Esophagus mucosa (tissue), 1 donor: ENCODE results near the gene GTF3C1. TPM values are rescaled to one million over a fixed set of nuclear protein-coding genes. Genes with fewer than 3 reads are reported as not detected.
"Not testable (repeated sequence)": the region's sequence is repeated elsewhere in the genome, so short reads cannot be mapped to it uniquely, and the experiment has no call there.

ENCODE experiments used
- ATAC-seq: fragments of 200-7000 bp; cut with Tn5 transposase; one replicate; pipeline ENCODE4 v1.9.1; 2020
- total RNA-seq: library from RNA; stranded (reverse); gene quantifications from one replicate; pipeline ENCODE4 v1.2.4, GENCODE V29; 2023
- donor health status: DM: yes; HTN: yes; CAD: no.

GTF3C1 gene
- total RNA-seq: 103 TPM

- peak; percentile 99 for ATAC-seq
These were observed at the start of gene GTF3C1, which contains the start of gene KATNIP for GRCh38 chr16:27549746-27550581. Gene GTF3C1 (minus strand): TSS chr16:27549913. CDS start chr16:27549890, 23 bp downstream. Gene KATNIP (plus strand): TSS chr16:27550144. CDS start chr16:27550171, 27 bp downstream.

- no peak for ATAC-seq
These were observed 49.3 kb upstream of the GTF3C1 start for GRCh38 chr16:27598931-27599565.

- ATAC-seq: no peak
These were observed 48.5 kb upstream of the GTF3C1 start for GRCh38 chr16:27598220-27598619.

DNA sequence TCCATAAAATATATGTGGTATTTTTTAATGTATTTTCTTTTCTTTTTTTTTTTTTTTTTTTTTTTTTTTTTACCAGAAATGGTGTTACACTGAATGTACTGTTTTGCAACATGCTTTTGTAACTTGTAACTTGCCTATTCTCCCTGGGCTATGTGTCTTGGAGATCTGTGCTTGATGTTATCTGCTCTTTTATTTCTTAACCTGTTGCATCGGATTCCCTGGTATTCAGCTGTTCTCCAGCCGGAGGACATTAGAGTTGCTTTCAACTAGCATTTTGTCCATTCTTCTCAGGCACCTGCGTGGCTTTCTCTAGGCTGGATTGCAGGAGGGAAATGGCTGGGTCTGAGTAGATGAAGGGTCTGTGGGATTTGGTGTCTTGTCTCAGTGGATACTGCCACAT, 47.6 kb upstream of the GTF3C1 start:
- no peak for ATAC-seq

- no peak for ATAC-seq
These were observed 46.7 kb upstream of the GTF3C1 start for GRCh38 chr16:27596411-27596810.

GRCh38 chr16:27595993-27596392, 46.3 kb upstream of the GTF3C1 start:
- no peak for ATAC-seq

DNA sequence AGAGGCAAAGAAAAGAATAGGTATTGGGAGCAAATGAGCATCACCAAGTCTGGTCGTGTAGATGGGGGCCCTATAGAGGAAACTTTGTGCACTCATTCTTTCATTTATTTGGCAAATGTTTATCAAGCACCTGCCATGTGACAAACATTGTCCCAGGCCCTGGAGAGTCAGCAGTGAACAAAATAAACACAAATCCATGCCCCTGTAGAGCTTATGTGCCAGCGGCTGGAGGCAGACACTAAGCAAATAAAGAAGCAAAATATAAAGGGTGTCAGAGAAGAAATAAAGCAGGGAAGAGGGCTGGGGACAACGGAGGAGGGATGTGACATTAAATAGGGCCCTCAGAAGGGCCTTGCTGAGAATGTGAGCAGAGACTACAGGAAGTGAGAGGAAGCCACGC, 45.8 kb upstream of the GTF3C1 start:
- ATAC-seq: no peak

- ATAC-seq: no peak
These were observed 42.1 kb upstream of the GTF3C1 start for GRCh38 chr16:27591837-27592236.

DNA sequence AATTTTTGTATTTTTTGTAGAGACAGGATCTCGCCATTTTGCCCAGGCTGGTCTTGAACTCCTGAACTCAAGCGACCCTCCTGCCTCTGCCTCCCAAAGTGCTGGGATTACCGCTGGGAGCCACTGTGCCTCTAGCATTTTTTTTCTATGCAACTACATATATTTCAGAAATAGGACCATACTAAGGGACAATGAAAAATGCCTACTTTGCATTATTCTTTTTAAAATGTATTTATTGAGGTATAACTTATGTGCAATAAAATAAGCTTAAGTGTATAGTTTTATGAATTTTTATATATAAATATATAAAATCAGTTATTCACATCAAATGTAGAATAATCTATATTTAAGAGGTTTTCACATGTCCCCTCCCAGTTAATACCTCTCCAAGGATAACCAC, 38.3 kb upstream of the GTF3C1 start:
- no peak for ATAC-seq

DNA sequence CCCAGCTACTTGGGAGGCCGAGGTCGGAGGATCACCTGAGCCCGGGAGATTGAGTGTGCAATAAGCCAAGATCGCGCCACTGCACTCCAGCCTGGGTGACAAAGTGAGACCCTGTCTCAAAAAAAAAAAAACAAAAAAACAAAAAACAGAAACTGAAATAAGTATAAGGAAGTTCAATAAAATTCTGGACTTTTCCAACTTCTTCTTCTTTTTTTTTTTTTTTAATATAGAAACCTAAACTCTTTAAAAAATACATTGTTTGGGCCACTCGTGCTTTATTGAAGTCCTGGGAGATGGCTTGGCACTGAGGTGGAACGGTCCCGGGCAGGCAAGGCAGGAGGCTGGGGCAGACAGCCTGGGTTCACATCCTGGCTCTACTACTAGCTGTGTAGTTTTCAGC, 37.0 kb upstream of the GTF3C1 start:
- no peak for ATAC-seq

GRCh38 chr16:27585200-27585599, 35.5 kb upstream of the GTF3C1 start:
- no peak for ATAC-seq

GRCh38 chr16:27583634-27584033, 33.9 kb upstream of the GTF3C1 start:
- no peak for ATAC-seq

DNA sequence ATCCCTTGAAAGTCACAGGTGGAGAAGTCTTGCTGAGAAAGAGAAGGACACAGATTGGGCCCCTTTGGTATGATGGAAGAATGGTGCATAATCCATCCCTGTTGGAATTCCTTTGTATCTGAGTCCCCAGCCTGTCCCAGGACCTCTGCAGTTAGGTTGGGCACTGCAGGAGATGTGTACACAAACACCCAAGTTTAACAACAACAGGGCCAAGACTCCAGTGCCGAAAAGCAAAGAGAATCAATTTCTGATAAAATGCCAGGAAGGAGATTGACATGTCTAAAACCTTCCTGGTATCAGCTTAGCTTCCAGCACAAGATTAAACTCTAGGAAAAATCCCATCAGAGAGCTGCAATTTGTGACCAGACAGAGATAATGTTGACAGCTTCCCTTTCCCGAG, 33.2 kb upstream of the GTF3C1 start:
- no peak for ATAC-seq

- peak; percentile 80 for ATAC-seq
These were observed 29.6 kb upstream of the GTF3C1 start for GRCh38 chr16:27579087-27579980.

GRCh38 chr16:27576729-27577128, 27.0 kb upstream of the GTF3C1 start:
- peak; percentile 85 for ATAC-seq

GRCh38 chr16:27572711-27573110, 23.0 kb upstream of the GTF3C1 start:
- ATAC-seq: no peak

- peak; percentile 26 for ATAC-seq
These were observed 22.0 kb upstream of the GTF3C1 start for GRCh38 chr16:27571433-27572326.

GRCh38 chr16:27570986-27571385, 21.3 kb upstream of the GTF3C1 start:
- not testable (repeated sequence) for ATAC-seq

DNA sequence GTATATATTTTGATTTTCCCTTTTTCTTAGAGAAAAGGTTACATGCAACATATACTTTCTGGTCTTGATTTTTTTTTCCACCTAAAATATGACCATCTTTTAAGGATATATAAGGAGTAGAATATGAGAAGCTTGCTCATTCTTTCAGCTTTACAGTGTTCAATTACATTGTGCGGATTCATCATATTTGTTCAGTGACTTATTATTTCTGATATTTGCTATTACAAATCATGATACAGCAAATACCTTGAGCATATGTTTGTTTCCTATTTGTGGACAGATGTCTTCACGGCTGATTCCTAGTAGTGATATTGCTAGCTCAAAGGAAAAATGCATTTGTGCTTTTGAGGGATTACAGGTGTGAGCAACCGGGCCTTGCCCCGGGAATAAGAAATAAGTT, 18.4 kb upstream of the GTF3C1 start:
- ATAC-seq: no peak

- peak; percentile 76 for ATAC-seq
These were observed 16.7 kb upstream of the GTF3C1 start for GRCh38 chr16:27566417-27566816.

DNA sequence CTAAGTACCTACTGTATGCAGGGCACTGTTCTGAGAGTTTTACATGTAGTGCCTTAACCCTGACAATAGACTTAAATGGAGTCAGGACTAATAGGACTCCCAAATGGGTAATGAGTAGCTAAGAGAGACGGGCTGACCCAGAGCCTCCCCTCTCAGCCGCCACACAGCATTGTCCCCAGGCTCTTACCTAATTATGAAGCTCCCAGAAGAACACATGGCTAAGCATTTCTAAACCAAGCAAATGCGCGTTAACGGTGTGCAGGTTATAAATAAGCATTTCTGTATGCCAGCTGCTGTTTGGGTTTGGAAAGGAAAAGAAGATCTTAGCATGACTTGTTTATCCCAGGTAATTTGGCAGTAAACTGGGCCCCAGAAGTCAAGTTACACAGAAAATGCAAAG, 14.5 kb upstream of the GTF3C1 start:
- ATAC-seq: no peak

- no peak for ATAC-seq
These were observed 11.5 kb upstream of the GTF3C1 start for GRCh38 chr16:27561216-27561615.
